Rectal smooth muscle tissue (tissue), 1 donor: ENCODE data around the gene MYH7B.

Source experiments
- H3K27ac ChIP-seq: one replicate; pipeline ENCODE4 v1.7.0; 2013; ENCODE audit warnings: low read depth, low read length, inconsistent platforms
- H3K27me3 ChIP-seq: one replicate; pipeline ENCODE4 v1.7.0; 2013; ENCODE audit warnings: low read length; ENCODE audit not compliant: control insufficient read depth, insufficient read depth
- H3K36me3 ChIP-seq: one replicate; pipeline ENCODE4 v1.7.0; 2013; ENCODE audit warnings: low read length; ENCODE audit not compliant: control insufficient read depth, insufficient read depth
- H3K4me1 ChIP-seq: one replicate; pipeline ENCODE4 v1.7.0; 2013; ENCODE audit warnings: low read length; ENCODE audit not compliant: control insufficient read depth, insufficient read depth
- H3K4me3 ChIP-seq: one replicate; pipeline ENCODE4 v1.7.0; 2013; ENCODE audit warnings: low read length
- H3K9ac ChIP-seq: one replicate; pipeline ENCODE4 v1.7.0; 2013; ENCODE audit warnings: low read length

MYH7B gene

GRCh38 chr20:34926581-34926980, 29.1 kb upstream of the MYH7B start:
- no peaks in the 10 kb centered on the region for H3K27me3 ChIP-seq
- H3K4me3 ChIP-seq = no peak overlapping the region
- no peaks in the 10 kb centered on the region for H3K4me1 ChIP-seq
- H3K36me3 ChIP-seq = peaks cover 41% of the 10 kb centered on the region
- H3K27ac ChIP-seq = no peak overlapping the region
- H3K9ac ChIP-seq = no peak overlapping the region

- no peak overlapping the region for H3K9ac ChIP-seq
- H3K36me3 ChIP-seq = peaks cover 45% of the 10 kb centered on the region
- no peak overlapping the region for H3K27ac ChIP-seq
Observed at GRCh38 chr20:34927736-34928135, 27.9 kb upstream of the MYH7B start.

GRCh38 chr20:34928411-34928810, 27.3 kb upstream of the MYH7B start:
- Histone ChIP-seq H3K4me3 (no peak overlapping the region), H3K9ac (no peak overlapping the region), H3K36me3 (peaks cover 43% of the 10 kb centered on the region), H3K27ac (no peak overlapping the region), H3K27me3 (no peaks in the 10 kb centered on the region), H3K4me1 (no peaks in the 10 kb centered on the region)

More at GRCh38 chr20:34927736-34928135, 27.9 kb upstream of the MYH7B start:
- Histone ChIP-seq H3K27me3 (no peaks in the 10 kb centered on the region), H3K4me1 (no peaks in the 10 kb centered on the region), H3K4me3 (no peak overlapping the region)

- no peak overlapping the region for H3K9ac ChIP-seq
- no peaks in the 10 kb centered on the region for H3K4me1 ChIP-seq
- no peak overlapping the region for H3K27ac ChIP-seq
- peaks cover 28% of the 10 kb centered on the region for H3K36me3 ChIP-seq
- H3K4me3 ChIP-seq = no peak overlapping the region
- no peaks in the 10 kb centered on the region for H3K27me3 ChIP-seq
Observed at GRCh38 chr20:34931771-34932170, 23.9 kb upstream of the MYH7B start.

- Histone ChIP-seq H3K27ac (no peak overlapping the region), H3K36me3 (peaks cover 11% of the 10 kb centered on the region)
Observed at GRCh38 chr20:34938466-34939163, 17.1 kb upstream of the MYH7B start.

GRCh38 chr20:34940081-34940481, 15.6 kb upstream of the MYH7B start:
- Histone ChIP-seq H3K4me1 (no peaks in the 10 kb centered on the region), H3K36me3 (peaks cover 17% of the 10 kb centered on the region), H3K27ac (no peak overlapping the region), H3K4me3 (no peak overlapping the region), H3K9ac (no peak overlapping the region), H3K27me3 (no peaks in the 10 kb centered on the region)

More at GRCh38 chr20:34938466-34939163, 17.1 kb upstream of the MYH7B start:
- Histone ChIP-seq H3K27me3 (no peaks in the 10 kb centered on the region), H3K9ac (no peak overlapping the region), H3K4me3 (no peak overlapping the region), H3K4me1 (no peaks in the 10 kb centered on the region)

- Histone ChIP-seq H3K36me3 (peaks cover 15% of the 10 kb centered on the region), H3K27me3 (no peaks in the 10 kb centered on the region), H3K27ac (no peak overlapping the region), H3K4me1 (no peaks in the 10 kb centered on the region), H3K4me3 (no peak overlapping the region), H3K9ac (no peak overlapping the region)
Observed at GRCh38 chr20:34941226-34941625, 14.4 kb upstream of the MYH7B start.

- Histone ChIP-seq H3K27ac (no peak overlapping the region), H3K4me1 (no peaks in the 10 kb centered on the region), H3K36me3 (peaks cover 15% of the 10 kb centered on the region), H3K4me3 (no peak overlapping the region), H3K27me3 (no peaks in the 10 kb centered on the region), H3K9ac (no peak overlapping the region)
Observed at GRCh38 chr20:34942301-34942700, 13.4 kb upstream of the MYH7B start.

- Histone ChIP-seq H3K4me3 (no peak overlapping the region), H3K27ac (no peak overlapping the region), H3K9ac (no peak overlapping the region), H3K36me3 (peaks cover 15% of the 10 kb centered on the region), H3K27me3 (no peaks in the 10 kb centered on the region), H3K4me1 (no peaks in the 10 kb centered on the region)
Observed at GRCh38 chr20:34943808-34944567, 11.7 kb upstream of the MYH7B start.

GRCh38 chr20:34945315-34946077, 10.2 kb upstream of the MYH7B start:
- Histone ChIP-seq H3K36me3 (peaks cover 15% of the 10 kb centered on the region), H3K9ac (no peak overlapping the region), H3K4me3 (no peak overlapping the region), H3K27ac (no peak overlapping the region), H3K27me3 (no peaks in the 10 kb centered on the region), H3K4me1 (no peaks in the 10 kb centered on the region)

- Histone ChIP-seq H3K9ac (no peak overlapping the region), H3K4me3 (no peak overlapping the region), H3K27ac (no peak overlapping the region), H3K27me3 (no peaks in the 10 kb centered on the region), H3K36me3 (peaks cover 15% of the 10 kb centered on the region), H3K4me1 (no peaks in the 10 kb centered on the region)
Observed at GRCh38 chr20:34946661-34947060, 9.0 kb upstream of the MYH7B start.

GRCh38 chr20:34947336-34947735, 8.3 kb upstream of the MYH7B start:
- Histone ChIP-seq H3K27me3 (no peaks in the 10 kb centered on the region), H3K36me3 (peaks cover 12% of the 10 kb centered on the region), H3K4me1 (no peaks in the 10 kb centered on the region), H3K9ac (no peak overlapping the region), H3K4me3 (no peak overlapping the region), H3K27ac (no peak overlapping the region)
